Gastroesophageal sphincter (tissue), 3 donors: Measurements from ENCODE around the gene SLC22A5.

Source experiments
- EP300 ChIP-seq: sonication (generic); formaldehyde crosslinking; IDR thresholded peaks from one replicate; pipeline ENCODE4 v1.6.1; 2017; ENCODE audit warnings: antibody characterized with exemption, mild to moderate bottlenecking
- TF ChIP-seq, protein P1 (sequence below), 4 experiments: fragments of 200-600 bp in 2 of 4; fragments of 450-650 bp in 2 of 4; sonication (generic) in 1 of 4; IDR thresholded peaks; one replicate each; pipeline ENCODE4 v1.5.1; 2017 to 2019; ENCODE audit warnings: antibody characterized with exemption in 4 of 4, mild to moderate bottlenecking in 2 of 4, moderate library complexity in 2 of 4

DNA sequence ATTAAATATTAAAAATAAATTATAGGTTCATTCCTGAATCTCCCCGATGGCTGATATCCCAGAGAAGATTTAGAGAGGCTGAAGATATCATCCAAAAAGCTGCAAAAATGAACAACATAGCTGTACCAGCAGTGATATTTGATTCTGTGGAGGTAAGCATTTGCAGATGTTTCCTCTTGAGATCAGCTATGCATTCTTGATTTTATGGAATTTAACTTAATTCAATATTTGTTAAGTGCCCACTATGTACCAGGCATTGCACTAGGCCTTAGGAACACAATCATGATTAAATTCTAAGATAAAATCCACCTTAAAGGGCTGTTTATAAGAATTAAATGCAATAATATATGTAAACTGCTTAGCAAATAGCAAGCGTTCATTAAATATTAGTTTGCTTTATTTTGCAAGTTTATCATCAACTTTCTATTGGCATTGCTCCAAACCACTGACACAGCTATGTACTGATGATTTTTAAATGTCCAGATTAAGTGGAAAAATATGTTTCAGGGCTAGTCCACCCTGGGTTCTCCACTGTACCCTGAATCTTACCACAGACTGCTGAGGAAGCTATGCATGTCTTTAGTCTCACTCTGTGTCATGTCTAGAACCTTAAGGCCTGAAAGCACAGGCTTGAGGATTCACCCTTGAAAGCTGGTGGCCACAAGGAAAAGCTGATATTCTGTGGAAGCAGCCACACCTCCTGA is 42.1 kb upstream of the SLC22A5 start:
- TF ChIP-seq EP300 = no peak
- TF ChIP-seq, protein P1, sequence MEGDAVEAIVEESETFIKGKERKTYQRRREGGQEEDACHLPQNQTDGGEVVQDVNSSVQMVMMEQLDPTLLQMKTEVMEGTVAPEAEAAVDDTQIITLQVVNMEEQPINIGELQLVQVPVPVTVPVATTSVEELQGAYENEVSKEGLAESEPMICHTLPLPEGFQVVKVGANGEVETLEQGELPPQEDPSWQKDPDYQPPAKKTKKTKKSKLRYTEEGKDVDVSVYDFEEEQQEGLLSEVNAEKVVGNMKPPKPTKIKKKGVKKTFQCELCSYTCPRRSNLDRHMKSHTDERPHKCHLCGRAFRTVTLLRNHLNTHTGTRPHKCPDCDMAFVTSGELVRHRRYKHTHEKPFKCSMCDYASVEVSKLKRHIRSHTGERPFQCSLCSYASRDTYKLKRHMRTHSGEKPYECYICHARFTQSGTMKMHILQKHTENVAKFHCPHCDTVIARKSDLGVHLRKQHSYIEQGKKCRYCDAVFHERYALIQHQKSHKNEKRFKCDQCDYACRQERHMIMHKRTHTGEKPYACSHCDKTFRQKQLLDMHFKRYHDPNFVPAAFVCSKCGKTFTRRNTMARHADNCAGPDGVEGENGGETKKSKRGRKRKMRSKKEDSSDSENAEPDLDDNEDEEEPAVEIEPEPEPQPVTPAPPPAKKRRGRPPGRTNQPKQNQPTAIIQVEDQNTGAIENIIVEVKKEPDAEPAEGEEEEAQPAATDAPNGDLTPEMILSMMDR (IDR thresholded peaks at IDR 0.05) = no peak
